ENCODE measurements around the gene CCDC157.

DNA sequence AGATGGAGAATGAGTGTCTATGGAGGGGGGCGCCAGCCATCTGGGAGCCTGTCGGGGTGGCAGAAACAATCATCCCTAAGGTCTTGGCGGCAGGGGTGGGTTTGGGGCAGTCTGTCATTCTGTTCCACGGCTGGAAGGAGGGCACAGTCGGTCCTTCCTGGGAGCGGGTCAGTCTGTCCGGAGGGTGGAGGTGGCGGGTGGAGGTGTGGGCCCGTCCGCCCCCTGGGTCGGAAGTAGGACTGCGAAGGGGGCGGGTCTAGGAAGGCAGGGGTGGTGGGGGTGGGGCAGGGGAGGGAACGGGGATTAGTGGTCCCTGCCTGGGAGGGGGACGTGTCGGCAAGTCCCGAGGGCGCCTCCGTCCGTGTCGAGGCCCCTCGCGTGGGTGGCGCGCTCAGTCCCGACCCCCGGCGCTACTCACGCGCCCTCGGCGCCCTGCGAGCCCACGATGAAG is 30.5 kb upstream of the CCDC157 start:
- TF ChIP-seq, protein P1, sequence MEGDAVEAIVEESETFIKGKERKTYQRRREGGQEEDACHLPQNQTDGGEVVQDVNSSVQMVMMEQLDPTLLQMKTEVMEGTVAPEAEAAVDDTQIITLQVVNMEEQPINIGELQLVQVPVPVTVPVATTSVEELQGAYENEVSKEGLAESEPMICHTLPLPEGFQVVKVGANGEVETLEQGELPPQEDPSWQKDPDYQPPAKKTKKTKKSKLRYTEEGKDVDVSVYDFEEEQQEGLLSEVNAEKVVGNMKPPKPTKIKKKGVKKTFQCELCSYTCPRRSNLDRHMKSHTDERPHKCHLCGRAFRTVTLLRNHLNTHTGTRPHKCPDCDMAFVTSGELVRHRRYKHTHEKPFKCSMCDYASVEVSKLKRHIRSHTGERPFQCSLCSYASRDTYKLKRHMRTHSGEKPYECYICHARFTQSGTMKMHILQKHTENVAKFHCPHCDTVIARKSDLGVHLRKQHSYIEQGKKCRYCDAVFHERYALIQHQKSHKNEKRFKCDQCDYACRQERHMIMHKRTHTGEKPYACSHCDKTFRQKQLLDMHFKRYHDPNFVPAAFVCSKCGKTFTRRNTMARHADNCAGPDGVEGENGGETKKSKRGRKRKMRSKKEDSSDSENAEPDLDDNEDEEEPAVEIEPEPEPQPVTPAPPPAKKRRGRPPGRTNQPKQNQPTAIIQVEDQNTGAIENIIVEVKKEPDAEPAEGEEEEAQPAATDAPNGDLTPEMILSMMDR (conservative IDR thresholded peaks at IDR 0.05; ENCODE audit: low read length) = no peak
- no peak for TF ChIP-seq EZH2phosphoT487 (IDR thresholded peaks at IDR 0.05; ENCODE audit: borderline replicate concordance)

All from Loucy (cell line).